DMS 273 treated with DMSO at 0.1 percent for 48 hours (cell line): ENCODE data around the gene MYO9B.

Source experiments
- DNase-seq: peaks from one replicate; lab custom pipeline; 2025; lab: John Stamatoyannopoulos, UW

MYO9B gene

GRCh38 chr19:17075035-17075863 is at the start of gene MYO9B, which contains the start of gene HAUS8:
MYO9B (plus strand) TSS chr19:17075777; CDS start chr19:17101718, 25,941 bp downstream.
HAUS8 (minus strand) TSS chr19:17075452; CDS start chr19:17075422, 30 bp downstream.
- DNase-seq, result peak; percentile 93

- no peak for DNase-seq
Observed at GRCh38 chr19:17025991-17026658, 49.5 kb upstream of the MYO9B start.

- no peak for DNase-seq
Observed at GRCh38 chr19:17026706-17027534, 48.7 kb upstream of the MYO9B start, which contains the start of gene CPAMD8. CPAMD8 (minus strand) TSS chr19:17026810; CDS start chr19:17026642, 168 bp downstream.

- no peak for DNase-seq
Observed at GRCh38 chr19:17027535-17027975, 48.0 kb upstream of the MYO9B start.

- no peak for DNase-seq
Observed at GRCh38 chr19:17031741-17032140, 43.8 kb upstream of the MYO9B start.

GRCh38 chr19:17035842-17036424 is 39.6 kb upstream of the MYO9B start:
- DNase-seq, result no peak

GRCh38 chr19:17036640-17037039 is 38.9 kb upstream of the MYO9B start:
- DNase-seq, result no peak

- no peak for DNase-seq
Observed at GRCh38 chr19:17037184-17037583, 38.4 kb upstream of the MYO9B start.

- DNase-seq, result no peak
Observed at GRCh38 chr19:17037966-17038500, 37.5 kb upstream of the MYO9B start.

GRCh38 chr19:17041976-17042375 is 33.6 kb upstream of the MYO9B start:
- no peak for DNase-seq

GRCh38 chr19:17043744-17044143 is 31.8 kb upstream of the MYO9B start:
- no peak for DNase-seq

- DNase-seq, result no peak
Observed at GRCh38 chr19:17045907-17046502, 29.6 kb upstream of the MYO9B start.

GRCh38 chr19:17048885-17049453 is 26.6 kb upstream of the MYO9B start:
- no peak for DNase-seq

GRCh38 chr19:17049711-17050280 is 25.8 kb upstream of the MYO9B start:
- DNase-seq, result no peak

- no peak for DNase-seq
Observed at GRCh38 chr19:17052439-17052838, 23.1 kb upstream of the MYO9B start.

- no peak for DNase-seq
Observed at GRCh38 chr19:17054746-17055145, 20.8 kb upstream of the MYO9B start.

GRCh38 chr19:17055636-17056035 is 19.9 kb upstream of the MYO9B start:
- DNase-seq, result no peak

GRCh38 chr19:17058236-17058635 is 17.3 kb upstream of the MYO9B start:
- DNase-seq, result no peak

- DNase-seq, result no peak
Observed at GRCh38 chr19:17060802-17061201, 14.8 kb upstream of the MYO9B start.

- no peak for DNase-seq
Observed at GRCh38 chr19:17061205-17061604, 14.4 kb upstream of the MYO9B start.
